Prostate gland (tissue), 2 donors: ENCODE data around the gene NUP62CL. TPM values are rescaled to one million over a fixed set of nuclear protein-coding genes. Genes with fewer than 3 reads are reported as not detected.

ENCODE experiments used
- DNase-seq: peaks from one replicate; pipeline ENCODE4 v3.0.0-alpha.2; 2019; ENCODE audit warnings: low spot score
- H3K27ac ChIP-seq, 2 donors: fragments of 200-600 bp; sonication (generic); 2 replicates each; pipeline ENCODE4 v1.5.1; 2017 to 2019
- H3K27me3 ChIP-seq: fragments of 200-600 bp; sonication (generic); replicated peaks from 2 replicates; pipeline ENCODE4 v1.5.1; 2019; ENCODE audit not compliant: insufficient read depth
- H3K36me3 ChIP-seq, 2 donors: fragments of 200-600 bp; sonication (generic); 1 replicate in 1 of 2; 2 replicates in 1 of 2; pipeline versions ENCODE4 v1.5.1 to v1.8.1; 2017 to 2019
- H3K4me1 ChIP-seq: fragments of 200-600 bp; sonication (generic); replicated peaks from 2 replicates; pipeline ENCODE4 v1.5.1; 2019
- H3K4me3 ChIP-seq, 2 donors: fragments of 200-600 bp; sonication (generic); 2 replicates each; pipeline ENCODE4 v1.5.1; 2017 to 2019
- H3K9me3 ChIP-seq: fragments of 200-600 bp; sonication (generic); 2 replicates; pipeline ENCODE4 v1.5.1; 2017
- CTCF ChIP-seq, 4 experiments: fragments of 200-600 bp in 2 of 4; fragments of 450-650 bp in 2 of 4; sonication (generic) in 2 of 4; IDR thresholded peaks; 1 replicate in 3 of 4; 2 replicates in 1 of 4; pipeline ENCODE4 v1.5.1; 2016 to 2019; ENCODE audit warnings: antibody characterized with exemption in 4 of 4, mild to moderate bottlenecking in 2 of 4, moderate library complexity in 2 of 4
- POLR2A ChIP-seq: fragments of 450-650 bp; IDR thresholded peaks from one replicate; pipeline ENCODE4 v1.6.1; 2016; ENCODE audit warnings: antibody characterized with exemption, mild to moderate bottlenecking
- POLR2AphosphoS5 ChIP-seq: sonication (generic); formaldehyde crosslinking; IDR thresholded peaks from one replicate; pipeline ENCODE4 v1.6.1; 2017; ENCODE audit warnings: antibody characterized with exemption
- WGBS: methylation state at CpG from one replicate; pipeline ENCODE4 v1.1.5; 2018; 5-methylcytosine and 5-hydroxymethylcytosine counted together
- intact Hi-C: fragments of 100-400 bp; cut with DNase I; formaldehyde crosslinking; loops from one replicate; pipeline ENCODE4 v1.14.2; 2022
- total RNA-seq, 2 donors: library from RNA; depleted of rRNA; stranded (reverse); fragments of >200 nt; gene quantifications; one replicate each; pipeline ENCODE4 v1.1.0, GENCODE V29; 2016

Gene NUP62CL
- total RNA-seq, 2 donors from 2014 or later: 1.4 to 10.8 TPM

DNA sequence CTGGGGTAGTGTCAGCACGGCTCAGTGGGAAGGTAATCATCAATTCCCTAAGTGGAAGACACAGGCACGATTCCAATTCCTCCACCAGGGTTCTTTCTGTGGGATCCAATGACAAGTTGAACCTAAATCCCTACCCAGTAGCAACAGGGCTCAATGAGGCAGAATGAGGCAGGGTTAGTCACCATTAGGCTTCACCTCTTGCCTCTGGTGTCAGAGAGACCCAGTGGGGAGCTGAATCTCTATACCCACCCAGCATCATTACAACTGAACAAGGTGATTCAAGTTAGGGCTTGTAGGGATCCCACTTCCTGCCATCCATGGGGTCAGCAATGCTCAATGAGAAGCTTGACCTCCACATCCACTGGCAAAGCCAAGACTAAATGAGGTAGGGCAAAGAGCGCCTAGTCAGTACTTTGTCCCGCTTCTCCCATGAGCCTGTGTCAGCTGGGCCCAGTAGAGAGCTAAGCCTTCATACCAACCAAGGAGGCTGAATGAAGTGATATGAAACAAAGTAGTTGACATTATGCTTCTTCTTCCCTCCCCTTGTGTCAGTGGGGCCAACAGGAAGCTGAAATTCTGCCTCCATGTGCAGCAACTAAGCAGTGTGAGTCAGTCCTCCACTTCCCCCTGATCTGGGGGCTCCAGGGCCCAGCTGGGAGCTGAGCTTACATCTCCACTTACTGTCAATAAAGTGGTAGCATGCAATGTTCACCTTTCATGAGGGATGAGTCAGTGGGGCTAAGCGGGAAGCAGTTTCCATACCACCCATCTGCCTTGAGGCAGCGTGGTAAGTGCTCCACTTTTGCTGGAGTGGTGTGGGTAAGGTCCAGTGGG lies 51.2 kb downstream of the NUP62CL start:
- H3K4me3 ChIP-seq: no peak overlapping the region
- no peaks in the 10 kb centered on the region for H3K9me3 ChIP-seq
- TF ChIP-seq POLR2AphosphoS5: no peak
- no peak for TF ChIP-seq POLR2A
- TF ChIP-seq CTCF (IDR thresholded peaks at IDR 0.05): no peak
- H3K4me1 ChIP-seq: no peaks in the 10 kb centered on the region
- H3K27me3 ChIP-seq: no peaks in the 10 kb centered on the region
- no peaks in the 10 kb centered on the region for H3K36me3 ChIP-seq
- 79% methylated on average over 2 of the region's 6 CpGs for WGBS
- no peak for DNase-seq
- intact Hi-C loops: no loop called here
- H3K27ac ChIP-seq: no peak overlapping the region

GRCh38 chrX:107153005-107153404 lies 53.2 kb downstream of the NUP62CL start:
- H3K4me3 ChIP-seq: no peak overlapping the region
- intact Hi-C loops: no loop called here
- no peak overlapping the region for H3K27ac ChIP-seq
- no peaks in the 10 kb centered on the region for H3K4me1 ChIP-seq
- 92% methylated on average over 5 of the region's 5 CpGs for WGBS
- TF ChIP-seq CTCF (IDR thresholded peaks at IDR 0.05): no peak
- TF ChIP-seq POLR2AphosphoS5: no peak
- TF ChIP-seq POLR2A: no peak
- no peaks in the 10 kb centered on the region for H3K9me3 ChIP-seq
- H3K27me3 ChIP-seq: no peaks in the 10 kb centered on the region
- no peaks in the 10 kb centered on the region for H3K36me3 ChIP-seq
- DNase-seq: no peak

GRCh38 chrX:107146670-107147069 lies 59.6 kb downstream of the NUP62CL start:
- Histone ChIP-seq H3K27ac (no peak overlapping the region), H3K9me3 (no peaks in the 10 kb centered on the region), H3K27me3 (no peaks in the 10 kb centered on the region), H3K4me3 (no peak overlapping the region), H3K36me3 (no peaks in the 10 kb centered on the region), H3K4me1 (no peaks in the 10 kb centered on the region)
- intact Hi-C loops: no loop called here
- DNase-seq: no peak
- TF ChIP-seq CTCF (IDR thresholded peaks at IDR 0.05): no peak
- TF ChIP-seq POLR2AphosphoS5: no peak
- TF ChIP-seq POLR2A: no peak

DNA sequence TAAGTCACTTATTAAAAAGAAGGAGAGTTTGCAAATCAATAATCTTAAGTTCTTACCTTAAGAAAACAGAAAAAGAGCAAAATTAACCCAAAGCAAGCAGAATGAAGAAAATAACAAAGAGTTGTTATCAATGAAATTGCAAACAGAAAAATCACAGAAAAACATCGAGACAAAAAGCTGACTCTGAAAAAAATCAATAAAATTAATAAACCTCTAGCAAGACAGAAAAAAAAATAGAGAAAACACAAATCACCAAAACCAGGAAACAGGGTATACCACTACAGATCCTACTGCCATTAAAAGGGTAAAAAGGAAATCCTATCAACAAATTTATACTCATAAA lies 70.3 kb downstream of the NUP62CL start:
- Histone ChIP-seq H3K9me3 (no peaks in the 10 kb centered on the region), H3K36me3 (no peaks in the 10 kb centered on the region), H3K27me3 (no peaks in the 10 kb centered on the region), H3K4me1 (no peaks in the 10 kb centered on the region), H3K27ac (no peak overlapping the region), H3K4me3 (no peak overlapping the region)
- intact Hi-C loops: no loop called here
- no peak for TF ChIP-seq CTCF (IDR thresholded peaks at IDR 0.05)
- no peak for TF ChIP-seq POLR2A
- TF ChIP-seq POLR2AphosphoS5: no peak
- WGBS: 100% methylated on average over 1 of the region's 1 CpG
- DNase-seq: no peak
